Upper lobe of left lung (tissue), 4 donors: Measurements from ENCODE around the gene EHMT1.

Experiments
- CTCF ChIP-seq, 6 experiments: fragments of 450-650 bp in 4 of 6; fragments of 200-600 bp in 2 of 6; sonication (generic) in 2 of 6; IDR thresholded peaks; one replicate each; pipeline ENCODE4 v1.5.1; 2016 to 2019; ENCODE audit warnings: antibody characterized with exemption in 6 of 6
- EP300 ChIP-seq, 4 donors: sonication (generic); formaldehyde crosslinking; IDR thresholded peaks; one replicate each; pipeline ENCODE4 v1.5.1; 2017; ENCODE audit warnings: antibody characterized with exemption in 4 of 4, control low read depth in 2 of 4
- POLR2A ChIP-seq, 4 donors: fragments of 450-650 bp; IDR thresholded peaks; one replicate each; pipeline ENCODE4 v1.5.1; 2016 to 2017; ENCODE audit warnings: antibody characterized with exemption in 4 of 4, mild to moderate bottlenecking in 2 of 4
- POLR2AphosphoS5 ChIP-seq, 2 donors: sonication (generic); formaldehyde crosslinking; IDR thresholded peaks; one replicate each; pipeline ENCODE4 v1.5.1; 2017; ENCODE audit warnings: antibody characterized with exemption in 2 of 2

DNA sequence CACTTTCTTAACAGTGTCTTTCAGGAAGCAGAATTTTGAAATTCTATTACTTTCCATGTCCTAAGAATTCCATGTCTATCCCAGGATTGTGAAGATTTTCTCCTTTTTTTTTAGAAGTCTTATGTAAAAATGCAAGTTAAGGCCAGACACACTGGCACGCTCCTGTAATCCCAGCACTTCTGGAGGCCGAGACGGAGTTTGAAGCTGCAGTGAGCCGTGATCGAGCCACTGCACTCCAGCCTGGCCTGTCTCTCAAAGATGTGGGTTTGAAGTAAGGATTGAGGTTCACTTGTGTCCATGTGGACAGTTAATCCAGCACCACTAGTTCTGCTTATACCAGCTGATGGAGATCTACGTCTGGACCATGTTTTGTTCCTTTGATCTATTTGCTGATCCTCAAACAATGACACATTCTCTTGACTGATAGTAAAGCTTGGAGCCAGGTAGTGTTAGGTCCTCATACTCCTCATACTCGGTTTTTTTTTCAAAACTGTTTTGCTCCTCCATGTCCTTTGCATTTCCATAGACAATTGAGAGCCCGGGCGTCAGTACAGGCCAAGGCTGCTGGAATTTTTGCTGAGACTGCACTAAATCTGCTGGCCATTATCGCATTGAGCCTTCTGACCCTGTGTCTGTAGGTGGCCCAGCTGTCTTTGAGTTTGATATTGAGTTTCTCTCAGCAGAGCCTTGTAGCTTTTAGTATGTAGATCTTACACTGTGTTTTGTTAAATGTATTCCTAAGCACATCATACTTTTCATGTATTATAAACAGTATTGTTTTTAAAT, 205.4 kb downstream of the EHMT1 start:
- TF ChIP-seq POLR2AphosphoS5 (IDR thresholded peaks at IDR 0.05) (no peak), CTCF (IDR thresholded peaks at IDR 0.05) (no peak), EP300 (IDR thresholded peaks at IDR 0.05) (no peak), POLR2A (IDR thresholded peaks at IDR 0.05) (no peak)
